GM23248 (cell line): ENCODE results near the gene RPP25L.

Experiments used
- EZH2 ChIP-seq: fragments of 200-600 bp; sonication (generic); IDR thresholded peaks from 2 replicates; pipeline ENCODE4 v1.6.1; 2018; ENCODE audit warnings: antibody characterized with exemption, mild to moderate bottlenecking; ENCODE audit not compliant: insufficient read depth, poor library complexity, severe bottlenecking
- EZH2phosphoT487 ChIP-seq: fragments of 200-600 bp; sonication (generic); IDR thresholded peaks from 2 replicates; pipeline ENCODE4 v1.6.1; 2018; ENCODE audit warnings: antibody characterized with exemption, moderate library complexity, mild to moderate bottlenecking, low read depth; ENCODE audit not compliant: insufficient read depth

GRCh38 chr9:34650816-34651215 lies 38.9 kb upstream of the RPP25L start:
- no peak for TF ChIP-seq EZH2
- TF ChIP-seq EZH2phosphoT487: no peak
